GM12891 (cell line): Measurements from ENCODE around the gene WDHD1.

Experiments used
- POLR2A ChIP-seq: IDR thresholded peaks from 2 replicates; pipeline ENCODE4 v1.6.1; 2011; ENCODE audit warnings: low read depth, low read length, control low read depth
- POLR2AphosphoS5 ChIP-seq: IDR thresholded peaks from 2 replicates; pipeline ENCODE4 v1.6.1; 2011; ENCODE audit warnings: low read depth, low read length, control low read depth
- TAF1 ChIP-seq: IDR thresholded peaks from 2 replicates; pipeline ENCODE4 v1.6.1; 2011; ENCODE audit warnings: low read depth, low read length, control low read depth

GRCh38 chr14:54920052-54920451 lies 106.8 kb downstream of the WDHD1 start:
- TF ChIP-seq POLR2A (no peak), POLR2AphosphoS5 (no peak), TAF1 (no peak)
